K562 (cell line): ENCODE measurements around the gene SLC49A4. TPM values are rescaled to one million over a fixed set of nuclear protein-coding genes. Genes with fewer than 3 reads are reported as not detected.

Experiments
- ADNP ChIP-seq: fragments of 200-800 bp; sonication (Bioruptor generic); IDR thresholded peaks from 2 replicates; pipeline ENCODE4 v1.6.1; 2016; ENCODE audit warnings: missing genetic modification characterization, missing compliant biosample characterization
- CLOCK ChIP-seq: fragments of 250-450 bp; sonication (Bioruptor Pico); IDR thresholded peaks from 2 replicates; pipeline ENCODE4 v1.4.0; 2020; ENCODE audit warnings: mild to moderate bottlenecking, moderate library complexity, borderline replicate concordance
- ID3 ChIP-seq, 2 experiments: fragments of 250-450 bp in 1 of 2; fragments of 450-650 bp in 1 of 2; sonication (Bioruptor Pico) in 1 of 2; IDR thresholded peaks; 2 replicates each; pipeline versions ENCODE4 v1.6.1 to v1.8.0; 2016 to 2021; ENCODE audit warnings: mild to moderate bottlenecking in 2 of 2, moderate library complexity in 2 of 2, missing compliant biosample characterization in 1 of 2, missing genetic modification characterization in 1 of 2
- IRF1 ChIP-seq: sonication (generic); formaldehyde crosslinking; IDR thresholded peaks from 2 replicates; pipeline ENCODE4 v1.8.0; 2022; ENCODE audit warnings: missing genetic modification reagents, mild to moderate bottlenecking, borderline replicate concordance
- NCOA2 ChIP-seq, 2 experiments: fragments of 450-650 bp; IDR thresholded peaks; 2 replicates each; pipeline ENCODE4 v1.6.1; 2018; ENCODE audit warnings: mild to moderate bottlenecking in 2 of 2, moderate library complexity in 1 of 2; ENCODE audit not compliant: partially characterized antibody in 2 of 2
- NFE2 ChIP-seq: IDR thresholded peaks from 2 replicates; pipeline ENCODE4 v1.6.1; 2014; ENCODE audit warnings: antibody characterized with exemption, low read depth
- PTTG1 ChIP-seq: fragments of 450-650 bp; IDR thresholded peaks from 2 replicates; pipeline ENCODE4 v1.6.1; 2016; ENCODE audit warnings: low read depth, mild to moderate bottlenecking, missing genetic modification characterization, missing compliant biosample characterization
- RBBP5 ChIP-seq: fragments of 200-600 bp; sonication (generic); IDR thresholded peaks from 2 replicates; pipeline ENCODE4 v1.6.1; 2012; ENCODE audit warnings: borderline replicate concordance, mild to moderate bottlenecking, low read length, control low read depth, inconsistent platforms; ENCODE audit not compliant: insufficient read depth, poor library complexity, severe bottlenecking
- RREB1 ChIP-seq: fragments of 250-450 bp; sonication (Bioruptor Pico); IDR thresholded peaks from 2 replicates; pipeline ENCODE4 v1.4.0; 2020
- SOX6 ChIP-seq: fragments of 450-650 bp; IDR thresholded peaks from 2 replicates; pipeline ENCODE4 v1.6.1; 2014; ENCODE audit warnings: mild to moderate bottlenecking
- ZFP91 ChIP-seq: sonication (generic); formaldehyde crosslinking; IDR thresholded peaks from 2 replicates; pipeline ENCODE4 v1.8.0; 2022; ENCODE audit warnings: mild to moderate bottlenecking, missing genetic modification reagents
- polyA plus RNA-seq, 8 experiments: library from polyadenylated mRNA; depleted of rRNA in 4 of 8; stranded (reverse) in 5 of 8; unstranded in 3 of 8; fragments of >200 nt; fragmentation: Nextera tagmentation in 2 of 8; fragmentation: Illumina TruSeq in 1 of 8; extraction: Ambion mirVana in 2 of 8; extraction: Trizol in 1 of 8; gene quantifications; 2 replicates each; pipeline versions ENCODE4 v1.2.1 to v1.2.3, GENCODE V29; 2011 to 2014; ENCODE audit warnings: inconsistent platforms in 1 of 8, missing spikeins in 1 of 8
- total RNA-seq, 7 experiments: library from RNA; depleted of rRNA in 6 of 7; stranded (reverse); fragments of >200 nt in 6 of 7; fragmentation: Illumina TruSeq in 2 of 7; extraction: Trizol in 2 of 7; gene quantifications; 2 replicates each; pipeline versions ENCODE4 v1.2.1 to v1.2.3, GENCODE V29; 2011 to 2021; ENCODE audit warnings: low replicate concordance in 1 of 7

Gene SLC49A4
- total and polyA plus RNA-seq, 9 of the 15 experiments (the other 6 are each of a cell fraction or from before 2014, with no cell fraction given): 0.15 to 1.3 (median 0.83) TPM

GRCh38 chr3:122794779-122795673 lies at the start of gene SLC49A4 (continued):
- TF ChIP-seq RREB1 (CRISPR knock-in tag) (no peak), SOX6 (no peak), ADNP (tag) (no peak), NCOA2 (IDR thresholded peaks at IDR 0.05; ENCODE audit: partially characterized antibody in 2 of 2) (no peak), NFE2 (no peak), ID3 (CRISPR knock-in tag; IDR thresholded peaks at IDR 0.05) (no peak), ID3 (tag; IDR thresholded peaks at IDR 0.05) (0 out of 2 replicates have a peak, but pooled peaks have one; percentile 28), CLOCK (no peak), ZFP91 (CRISPR knock-in tag) (no peak), RBBP5 (peak; percentile 74), PTTG1 (tag) (no peak), IRF1 (CRISPR knock-in tag) (no peak)
